Transverse colon (tissue), 4 donors: ENCODE measurements around the gene ENDOD1. TPM values are rescaled to one million over a fixed set of nuclear protein-coding genes. Genes with fewer than 3 reads are reported as not detected.
"Not testable (repeated sequence)": the region's sequence is repeated elsewhere in the genome, so short reads cannot be mapped to it uniquely, and the experiment has no call there.

Source experiments
- DNase-seq: peaks from one replicate; pipeline ENCODE4 v3.0.0-alpha.2; 2019
- H3K27ac ChIP-seq, 4 donors: fragments of 200-600 bp; sonication (generic); 2 replicates each; pipeline ENCODE4 v1.5.1; 2016 to 2018; ENCODE audit warnings: inconsistent platforms in 4 of 4
- H3K27me3 ChIP-seq: fragments of 200-600 bp; sonication (generic); 2 replicates; pipeline ENCODE4 v1.5.1; 2017; ENCODE audit warnings: inconsistent platforms
- H3K36me3 ChIP-seq, 4 donors: fragments of 200-600 bp; sonication (generic); 2 replicates each; pipeline ENCODE4 v1.5.1; 2017 to 2019; ENCODE audit warnings: inconsistent platforms in 4 of 4
- H3K4me1 ChIP-seq, 4 donors: fragments of 200-600 bp; sonication (generic); 2 replicates each; pipeline ENCODE4 v1.5.1; 2017 to 2020; ENCODE audit warnings: inconsistent platforms in 4 of 4
- H3K4me3 ChIP-seq, 4 donors: fragments of 200-600 bp; sonication (generic); 1 replicate in 1 of 4; 2 replicates in 3 of 4; pipeline versions ENCODE4 v1.5.1 to v1.6.1; 2017 to 2019; ENCODE audit warnings: inconsistent platforms in 4 of 4
- H3K9me3 ChIP-seq, 2 donors: fragments of 200-600 bp; sonication (generic); 2 replicates each; pipeline ENCODE4 v1.5.1; 2017 to 2019; ENCODE audit warnings: inconsistent platforms in 2 of 2
- EP300 ChIP-seq: sonication (generic); formaldehyde crosslinking; IDR thresholded peaks from one replicate; pipeline ENCODE4 v1.6.1; 2017; ENCODE audit warnings: antibody characterized with exemption, low read depth
- POLR2A ChIP-seq: fragments of 450-650 bp; IDR thresholded peaks from one replicate; pipeline ENCODE4 v1.6.1; 2016; ENCODE audit warnings: antibody characterized with exemption, mild to moderate bottlenecking, moderate library complexity
- POLR2AphosphoS5 ChIP-seq, 3 donors: sonication (generic); formaldehyde crosslinking; IDR thresholded peaks; one replicate each; pipeline ENCODE4 v1.6.1; 2016; ENCODE audit warnings: antibody characterized with exemption in 3 of 3
- WGBS, 2 donors: methylation state at CpG; one replicate each; pipeline ENCODE4 v1.1.5; 2018; ENCODE audit warnings: low coverage in 1 of 2; 5-methylcytosine and 5-hydroxymethylcytosine counted together
- in situ Hi-C, 4 donors: fragments of 200-750 bp; cut with MboI; loops; one replicate each; pipeline versions ENCODE4 v1.15.0 to v1.15.1; 2017; ENCODE audit warnings: low sequenced_read_pairs in 3 of 4, low pct_ligation_motif_present in 1 of 4, low pct_unique_long_range_greater_than_20kb in 1 of 4
- intact Hi-C: fragments of 100-400 bp; cut with DNase I; formaldehyde crosslinking; loops from one replicate; pipeline ENCODE4 v1.15.1; 2023; ENCODE audit warnings: low total_unique reads
- total RNA-seq, 4 donors: library from RNA; depleted of rRNA; stranded (reverse); fragments of >200 nt; gene quantifications; one replicate each; pipeline ENCODE4 v1.1.0, GENCODE V29; 2016
- TF ChIP-seq, protein P1 (sequence below), 5 experiments: fragments of 200-600 bp in 3 of 5; fragments of 450-650 bp in 2 of 5; sonication (generic) in 3 of 5; IDR thresholded peaks; 1 replicate in 2 of 5; 2 replicates in 3 of 5; pipeline ENCODE4 v1.5.1; 2016 to 2017; ENCODE audit warnings: antibody characterized with exemption in 5 of 5, inconsistent platforms in 3 of 5, mild to moderate bottlenecking in 2 of 5, moderate library complexity in 1 of 5

ENDOD1 gene
- total RNA-seq, 4 donors from 2014 or later, result 36.4 to 86.2 (median 73.2) TPM

DNA sequence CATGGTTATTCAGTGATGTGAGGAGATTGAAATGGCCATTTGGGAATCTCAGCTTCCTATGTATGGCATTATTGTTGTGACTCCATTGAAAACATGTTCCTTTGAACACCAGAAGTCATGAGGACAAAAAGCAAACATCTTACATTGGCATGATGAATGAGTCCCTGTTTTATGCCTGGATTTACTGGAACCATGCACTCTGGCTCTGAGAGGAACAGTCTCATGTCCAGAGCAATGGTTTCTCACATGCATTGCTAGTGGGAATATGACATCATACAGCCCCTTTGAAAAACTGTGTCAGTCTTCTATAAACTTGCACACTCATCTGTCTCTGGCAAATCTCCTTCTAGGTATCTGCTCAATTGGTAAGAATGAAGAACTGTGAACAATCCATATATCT lies 43.8 kb upstream of the ENDOD1 start:
- TF ChIP-seq, protein P1, sequence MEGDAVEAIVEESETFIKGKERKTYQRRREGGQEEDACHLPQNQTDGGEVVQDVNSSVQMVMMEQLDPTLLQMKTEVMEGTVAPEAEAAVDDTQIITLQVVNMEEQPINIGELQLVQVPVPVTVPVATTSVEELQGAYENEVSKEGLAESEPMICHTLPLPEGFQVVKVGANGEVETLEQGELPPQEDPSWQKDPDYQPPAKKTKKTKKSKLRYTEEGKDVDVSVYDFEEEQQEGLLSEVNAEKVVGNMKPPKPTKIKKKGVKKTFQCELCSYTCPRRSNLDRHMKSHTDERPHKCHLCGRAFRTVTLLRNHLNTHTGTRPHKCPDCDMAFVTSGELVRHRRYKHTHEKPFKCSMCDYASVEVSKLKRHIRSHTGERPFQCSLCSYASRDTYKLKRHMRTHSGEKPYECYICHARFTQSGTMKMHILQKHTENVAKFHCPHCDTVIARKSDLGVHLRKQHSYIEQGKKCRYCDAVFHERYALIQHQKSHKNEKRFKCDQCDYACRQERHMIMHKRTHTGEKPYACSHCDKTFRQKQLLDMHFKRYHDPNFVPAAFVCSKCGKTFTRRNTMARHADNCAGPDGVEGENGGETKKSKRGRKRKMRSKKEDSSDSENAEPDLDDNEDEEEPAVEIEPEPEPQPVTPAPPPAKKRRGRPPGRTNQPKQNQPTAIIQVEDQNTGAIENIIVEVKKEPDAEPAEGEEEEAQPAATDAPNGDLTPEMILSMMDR (IDR thresholded peaks at IDR 0.05), result no peak
- TF ChIP-seq POLR2AphosphoS5 (IDR thresholded peaks at IDR 0.05), result no peak
- no peak for TF ChIP-seq POLR2A
- TF ChIP-seq EP300, result no peak
- Histone ChIP-seq H3K4me1 (no peaks in the 10 kb centered on the region), H3K9me3 (no peaks in the 10 kb centered on the region), H3K27me3 (peaks cover 15% of the 10 kb centered on the region), H3K36me3 (no peaks in the 10 kb centered on the region), H3K27ac (no peak overlapping the region), H3K4me3 (no peak overlapping the region)
- in situ Hi-C loops, result no loop called here
- intact Hi-C loops, result no loop called here
- no peak for DNase-seq

DNA sequence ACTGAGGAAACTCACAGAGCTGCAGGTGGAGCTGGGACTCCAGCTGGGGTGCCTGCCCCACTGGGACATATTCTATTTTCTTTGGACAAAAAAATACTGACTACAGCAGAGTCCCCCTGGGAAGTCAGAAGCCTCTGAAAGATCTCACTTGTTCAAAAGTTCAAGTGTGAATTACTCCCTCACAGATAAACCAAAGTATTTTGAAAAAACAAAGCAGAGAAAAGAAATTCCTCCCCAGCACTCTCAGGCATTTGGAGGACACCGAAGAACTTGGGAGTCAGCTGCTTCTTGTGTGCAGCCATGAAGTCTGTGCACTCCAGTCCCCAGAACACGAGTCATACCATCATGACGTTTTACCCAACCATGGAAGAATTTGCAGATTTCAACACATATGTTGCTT lies 40.5 kb upstream of the ENDOD1 start, which contains the start of gene KDM4F:
TSS of gene KDM4F (plus strand) at position 301 of the 400 bp plus-strand sequence.
- H3K36me3 ChIP-seq, H3K4me1 ChIP-seq, DNase-seq, H3K27ac ChIP-seq, H3K9me3 ChIP-seq, H3K4me3 ChIP-seq, in situ Hi-C loops, intact Hi-C loops: not testable (repeated sequence)
- WGBS, 2 donors, result 56% methylated on average over 3 of the region's 3 CpGs; no CpG with 5 or more reads in 1 of the 2 donors
- H3K27me3 ChIP-seq, result peaks cover 13% of the 10 kb centered on the region

DNA sequence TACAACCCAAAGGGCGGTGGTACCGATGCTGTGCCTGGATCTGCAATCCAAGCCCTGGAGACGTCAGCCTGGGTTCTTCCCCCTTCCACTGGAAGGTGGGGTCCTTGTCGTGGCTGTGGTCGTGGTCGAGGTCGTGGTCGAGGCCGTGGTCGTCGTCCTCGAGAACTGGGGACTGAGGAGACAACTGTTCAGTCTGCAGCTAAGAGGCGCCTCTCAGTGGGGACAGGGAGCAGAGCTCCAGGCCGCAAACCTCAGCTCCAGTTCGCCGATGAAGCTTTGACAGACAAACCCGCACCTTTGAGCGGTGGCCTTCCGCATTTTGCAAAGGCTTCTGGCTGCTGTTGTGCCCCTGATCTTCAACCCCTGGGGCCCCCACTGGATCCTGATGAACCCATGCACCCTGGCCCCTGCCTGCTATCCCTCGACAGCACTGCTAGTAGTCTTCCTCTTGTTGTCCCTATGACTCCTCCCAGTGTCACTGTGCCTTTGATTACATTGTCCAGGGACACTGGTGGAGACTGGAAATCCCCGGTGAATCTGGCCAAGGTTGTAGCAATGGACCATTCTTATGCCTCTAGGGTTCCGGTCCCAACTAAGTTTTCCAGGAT lies 38.9 kb upstream of the ENDOD1 start:
- H3K9me3 ChIP-seq, result no peaks in the 10 kb centered on the region
- H3K27ac ChIP-seq, result no peak overlapping the region
- peaks cover 13% of the 10 kb centered on the region for H3K27me3 ChIP-seq
- intact Hi-C loops, result no loop called here
- in situ Hi-C loops, result no loop called here
- WGBS, 2 donors, result 97% methylated on average over 22 of the region's 22 CpGs; no CpG with 5 or more reads in 1 of the 2 donors
- TF ChIP-seq EP300, result no peak
- TF ChIP-seq, protein P1 (IDR thresholded peaks at IDR 0.05), result no peak
- no peak for TF ChIP-seq POLR2AphosphoS5 (IDR thresholded peaks at IDR 0.05)
- no peak for TF ChIP-seq POLR2A
- no peaks in the 10 kb centered on the region for H3K36me3 ChIP-seq
- H3K4me3 ChIP-seq, result no peak overlapping the region
- no peak for DNase-seq
- H3K4me1 ChIP-seq, result no peaks in the 10 kb centered on the region

DNA sequence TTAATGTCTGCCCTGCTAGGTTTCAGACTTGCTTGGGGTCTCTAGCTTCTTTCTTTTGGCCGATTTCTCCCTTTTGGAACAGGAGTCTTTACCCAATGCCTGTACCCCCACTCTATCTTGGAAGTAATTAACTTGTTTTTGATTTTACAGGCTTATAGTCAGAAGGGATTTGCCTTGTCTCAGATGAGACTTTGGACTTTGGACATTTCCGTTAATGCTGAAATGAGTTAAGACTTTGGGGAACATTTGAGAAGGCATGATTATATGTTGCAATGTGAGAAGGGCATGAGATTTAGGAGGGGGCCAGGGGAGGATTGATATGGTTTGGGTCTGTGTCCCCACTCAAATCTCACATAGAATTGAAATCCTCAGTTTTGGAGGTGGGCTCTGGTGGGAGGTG lies 35.3 kb upstream of the ENDOD1 start:
- Histone ChIP-seq H3K27me3 (peaks cover 5% of the 10 kb centered on the region), H3K36me3 (no peaks in the 10 kb centered on the region), H3K9me3 (no peaks in the 10 kb centered on the region), H3K4me1 (no peaks in the 10 kb centered on the region), H3K27ac (no peak overlapping the region), H3K4me3 (no peak overlapping the region)
- no peak for DNase-seq
- TF ChIP-seq EP300 (no peak), POLR2A (no peak), POLR2AphosphoS5 (IDR thresholded peaks at IDR 0.05) (no peak)
- TF ChIP-seq, protein P1 (IDR thresholded peaks at IDR 0.05), result no peak
- 43 to 49% methylated on average over 2 of the region's 2 CpGs for whole genome bisulfite sequencing, 2 donors
- intact Hi-C loops (no loop called here), in situ Hi-C loops (no loop called here)

DNA sequence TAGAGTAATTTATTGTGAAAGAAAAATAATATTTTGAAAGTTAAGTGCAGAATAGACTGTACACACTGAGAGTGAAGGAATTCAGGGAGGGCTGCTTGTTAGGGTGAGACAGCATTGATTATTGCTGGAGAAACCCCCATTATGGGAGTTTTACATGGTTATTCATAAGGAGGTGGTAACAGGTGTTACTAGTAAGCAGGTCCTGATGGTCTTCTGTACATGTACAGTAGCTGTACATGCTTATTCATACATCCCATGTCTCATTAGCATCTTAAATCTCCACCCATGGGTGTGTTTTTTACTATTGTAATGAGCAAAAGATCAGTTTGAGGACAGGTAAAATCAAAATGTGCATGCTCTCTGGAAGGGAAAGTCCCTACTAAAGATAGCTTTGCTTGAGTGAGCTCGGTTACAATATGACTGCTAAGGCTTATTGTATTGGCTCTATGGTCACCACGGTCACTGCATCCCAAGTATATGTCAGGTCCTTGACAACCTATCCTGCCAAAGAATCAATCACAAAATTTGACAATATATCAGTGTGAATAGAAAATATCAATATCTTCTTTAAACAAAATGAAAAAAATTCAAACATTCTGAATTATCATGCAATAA lies 34.3 kb upstream of the ENDOD1 start:
- no peak for DNase-seq
- in situ Hi-C loops (no loop called here), intact Hi-C loops (no loop called here)
- H3K9me3 ChIP-seq, result no peaks in the 10 kb centered on the region
- no peak overlapping the region for H3K4me3 ChIP-seq
- H3K36me3 ChIP-seq, result no peaks in the 10 kb centered on the region
- no peak overlapping the region for H3K27ac ChIP-seq
- 41 to 50% methylated on average over 2 of the region's 2 CpGs for WGBS, 2 donors
- TF ChIP-seq EP300 (no peak), POLR2AphosphoS5 (IDR thresholded peaks at IDR 0.05) (no peak), POLR2A (no peak)
- TF ChIP-seq, protein P1 (IDR thresholded peaks at IDR 0.05), result no peak
- H3K27me3 ChIP-seq, result peaks cover 5% of the 10 kb centered on the region
- H3K4me1 ChIP-seq, result no peaks in the 10 kb centered on the region
